ENCODE measurements around the gene KDF1. TPM values are rescaled to one million over a fixed set of nuclear protein-coding genes. Genes with fewer than 3 reads are reported as not detected.
A peak's percentile ranks its signal among the peaks of the same experiment; 100 is the strongest.

The KDF1 gene
- total RNA-seq, 4 donors from 2014 or later = 13.2 to 40.1 (median 31.8) TPM

- no peak for TF ChIP-seq POLR2A (IDR thresholded peaks at IDR 0.05)
- TF ChIP-seq, protein P1, sequence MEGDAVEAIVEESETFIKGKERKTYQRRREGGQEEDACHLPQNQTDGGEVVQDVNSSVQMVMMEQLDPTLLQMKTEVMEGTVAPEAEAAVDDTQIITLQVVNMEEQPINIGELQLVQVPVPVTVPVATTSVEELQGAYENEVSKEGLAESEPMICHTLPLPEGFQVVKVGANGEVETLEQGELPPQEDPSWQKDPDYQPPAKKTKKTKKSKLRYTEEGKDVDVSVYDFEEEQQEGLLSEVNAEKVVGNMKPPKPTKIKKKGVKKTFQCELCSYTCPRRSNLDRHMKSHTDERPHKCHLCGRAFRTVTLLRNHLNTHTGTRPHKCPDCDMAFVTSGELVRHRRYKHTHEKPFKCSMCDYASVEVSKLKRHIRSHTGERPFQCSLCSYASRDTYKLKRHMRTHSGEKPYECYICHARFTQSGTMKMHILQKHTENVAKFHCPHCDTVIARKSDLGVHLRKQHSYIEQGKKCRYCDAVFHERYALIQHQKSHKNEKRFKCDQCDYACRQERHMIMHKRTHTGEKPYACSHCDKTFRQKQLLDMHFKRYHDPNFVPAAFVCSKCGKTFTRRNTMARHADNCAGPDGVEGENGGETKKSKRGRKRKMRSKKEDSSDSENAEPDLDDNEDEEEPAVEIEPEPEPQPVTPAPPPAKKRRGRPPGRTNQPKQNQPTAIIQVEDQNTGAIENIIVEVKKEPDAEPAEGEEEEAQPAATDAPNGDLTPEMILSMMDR (IDR thresholded peaks at IDR 0.05) = no peak
- DNase-seq = no peak
- Histone ChIP-seq H3K27ac (peak overlapping the region; percentile 83 to 91 (median 87)), H3K4me3 (peak overlapping the region; percentile 73 to 96 (median 94)), H3K27me3 (no peaks in the 10 kb centered on the region), H3K4me1 (peaks cover 0 to 17% (median 7%) of the 10 kb centered on the region in 4 donors), H3K36me3 (peaks cover 0 to 26% (median 0%) of the 10 kb centered on the region in 3 donors), H3K9me3 (no peaks in the 10 kb centered on the region)
These were observed 39.1 kb downstream of the KDF1 start for GRCh38 chr1:26921126-26921539.

- no peak for TF ChIP-seq POLR2A (IDR thresholded peaks at IDR 0.05)
- TF ChIP-seq, protein P1 (IDR thresholded peaks at IDR 0.05) = no peak
- Histone ChIP-seq H3K4me1 (peaks cover 0 to 7% (median 0%) of the 10 kb centered on the region in 4 donors), H3K36me3 (no peaks in the 10 kb centered on the region), H3K9me3 (no peaks in the 10 kb centered on the region), H3K27me3 (no peaks in the 10 kb centered on the region), H3K27ac (peak overlapping the region in 3 of 4 donors; percentile 66 to 93 (median 82)), H3K4me3 (no peak overlapping the region)
- DNase-seq = peak in 2 of 3 donors; percentile 70 to 75
These were observed 44.9 kb downstream of the KDF1 start for GRCh38 chr1:26915204-26915842.

DNA sequence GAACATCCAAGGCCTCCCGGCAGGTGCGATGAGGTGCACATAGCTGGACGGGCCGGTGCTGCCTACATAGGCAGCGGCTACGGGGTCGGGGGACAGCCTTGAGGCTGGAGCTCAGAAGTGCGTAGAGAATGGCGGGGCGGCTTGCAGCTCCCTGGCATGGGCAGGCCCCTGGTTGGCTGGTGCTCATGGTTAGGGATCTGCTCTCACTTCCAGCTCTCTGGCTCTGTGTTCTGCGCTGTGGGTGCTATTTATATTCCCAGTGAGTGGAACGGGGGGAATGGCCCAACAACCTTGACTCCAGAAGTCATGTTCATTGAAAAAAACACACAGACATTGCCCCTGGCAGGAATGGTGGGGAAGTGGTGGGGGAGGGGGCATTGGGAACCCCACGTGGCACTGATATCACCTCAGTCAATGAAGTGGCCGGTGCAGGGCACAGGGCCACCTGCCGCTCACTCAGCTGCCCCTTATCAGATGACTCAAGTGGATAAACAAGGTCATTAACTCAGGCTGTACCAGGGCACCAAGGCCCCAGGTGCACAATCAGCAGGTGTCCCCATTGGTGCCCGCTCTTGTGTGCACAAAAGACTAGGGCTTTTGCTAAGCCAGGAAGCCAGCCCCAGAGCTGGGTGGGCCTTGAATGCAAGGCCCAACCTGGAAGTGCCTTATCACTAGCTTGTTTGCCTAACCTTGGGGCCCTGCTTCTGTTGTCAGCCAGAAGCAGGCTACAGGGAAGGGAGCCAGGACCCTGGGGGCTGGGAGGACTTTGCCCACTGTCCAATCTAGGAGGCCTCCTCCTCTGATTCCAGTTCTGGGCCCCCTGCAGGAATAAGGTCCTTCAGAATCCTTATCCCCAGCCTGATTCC lies 46.3 kb downstream of the KDF1 start, which contains the start of gene NR0B2:
TSS of gene NR0B2 (minus strand) at position 222 of the 866 bp plus-strand sequence. CDS start at position 187, 35 bp downstream.
- peak within 1 kb of the TSS in 2 of 4 donors; percentile 46 to 58 for H3K4me3 ChIP-seq
- DNase-seq = peak in 2 of 3 donors; percentile 88 to 91
- peaks cover 0 to 10% (median 0%) of the 10 kb centered on the region in 4 donors for H3K4me1 ChIP-seq
- no peaks in the 10 kb centered on the region for H3K27me3 ChIP-seq
- no peaks in the 10 kb centered on the region for H3K36me3 ChIP-seq
- H3K9me3 ChIP-seq = no peaks in the 10 kb centered on the region
- TF ChIP-seq POLR2A (IDR thresholded peaks at IDR 0.05) = peak; percentile 42 to 52
- TF ChIP-seq, protein P1 (IDR thresholded peaks at IDR 0.05) = peak in 1 of 6 experiments; percentile 9
- peak within 1 kb of the TSS in 3 of 4 donors; percentile 66 to 93 (median 82) for H3K27ac ChIP-seq

DNA sequence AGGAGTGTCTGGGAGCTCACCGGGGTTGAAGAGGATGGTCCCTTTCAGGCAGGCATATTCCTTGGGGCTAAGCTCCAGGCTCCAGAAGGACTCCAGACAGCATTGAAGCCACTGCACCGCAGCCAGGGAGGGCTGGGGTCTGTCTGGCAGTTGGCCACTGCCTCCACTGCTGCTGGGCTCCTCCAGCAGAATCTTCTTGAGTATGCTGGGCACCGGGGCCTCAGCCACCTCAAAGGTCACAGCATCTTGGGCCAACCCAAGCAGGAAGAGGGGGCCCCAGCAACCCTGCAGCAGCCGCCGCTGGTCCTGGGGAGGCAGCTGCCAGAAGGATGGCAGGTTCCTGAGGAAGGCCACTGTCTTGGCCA lies 46.9 kb downstream of the KDF1 start:
- H3K9me3 ChIP-seq = no peaks in the 10 kb centered on the region

GRCh38 chr1:26912147-26912490 lies 48.1 kb downstream of the KDF1 start:
- no peak for DNase-seq
- no peaks in the 10 kb centered on the region for H3K36me3 ChIP-seq
- peak overlapping the region in 1 of 4 donors; percentile 18 for H3K27ac ChIP-seq
- peaks cover 0 to 13% (median 0%) of the 10 kb centered on the region in 4 donors for H3K4me1 ChIP-seq
- no peaks in the 10 kb centered on the region for H3K9me3 ChIP-seq
- no peak for TF ChIP-seq POLR2A (IDR thresholded peaks at IDR 0.05)
- TF ChIP-seq, protein P1 (IDR thresholded peaks at IDR 0.05) = no peak
- peak overlapping the region in 2 of 4 donors; percentile 46 to 58 for H3K4me3 ChIP-seq
- H3K27me3 ChIP-seq = no peaks in the 10 kb centered on the region

More for the DNA sequence above, 46.9 kb downstream of the KDF1 start:
- peak overlapping the region in 3 of 4 donors; percentile 66 to 93 (median 82) for H3K27ac ChIP-seq
- peaks cover 0 to 10% (median 0%) of the 10 kb centered on the region in 4 donors for H3K4me1 ChIP-seq
- H3K27me3 ChIP-seq = no peaks in the 10 kb centered on the region
- peak overlapping the region in 2 of 4 donors; percentile 46 to 58 for H3K4me3 ChIP-seq
- H3K36me3 ChIP-seq = no peaks in the 10 kb centered on the region
- no peak for DNase-seq
- TF ChIP-seq, protein P1 (IDR thresholded peaks at IDR 0.05) = no peak
- TF ChIP-seq POLR2A (IDR thresholded peaks at IDR 0.05) = no peak
